H1 (cell line): ENCODE results near the gene TWF2. TPM values are rescaled to one million over a fixed set of nuclear protein-coding genes. Genes with fewer than 3 reads are reported as not detected.

Source experiments
- ASH2L ChIP-seq: fragments of 200-600, 300-600 bp; sonication (generic); IDR thresholded peaks from one replicate; pipeline ENCODE4 v1.7.1; 2017; ENCODE audit warnings: low read length
- BRCA1 ChIP-seq: IDR thresholded peaks from 2 replicates; pipeline ENCODE4 v1.6.1; 2012; ENCODE audit warnings: low read depth, low read length, improper control_type of control experiment
- CBX5 ChIP-seq: fragments of 300-800, 300-1000 bp; sonication (generic); IDR thresholded peaks from 2 replicates; pipeline ENCODE4 v1.7.1; 2016; ENCODE audit warnings: antibody characterized with exemption, low read length, low read depth
- CEBPB ChIP-seq: IDR thresholded peaks from 2 replicates; pipeline ENCODE4 v1.6.1; 2012; ENCODE audit warnings: low read depth, low read length
- CTCF ChIP-seq, 3 experiments: IDR thresholded peaks; 1 replicate in 2 of 3; 2 replicates in 1 of 3; pipeline versions ENCODE4 v1.5.1 to v1.6.1; 2011; ENCODE audit warnings: low read length in 3 of 3, mild to moderate bottlenecking in 3 of 3, inconsistent platforms in 2 of 3, low read depth in 1 of 3, moderate library complexity in 1 of 3; ENCODE audit not compliant: insufficient read depth in 1 of 3; ENCODE audit errors: control extremely low read depth in 1 of 3
- FOSL1 ChIP-seq: IDR thresholded peaks from 2 replicates; pipeline ENCODE4 v1.6.1; 2011; ENCODE audit warnings: mild to moderate bottlenecking, low read depth, low read length, moderate library complexity; ENCODE audit not compliant: insufficient read depth
- HDAC2 ChIP-seq, 2 experiments: fragments of 300-600 bp in 1 of 2; sonication (generic) in 1 of 2; IDR thresholded peaks; 2 replicates each; pipeline ENCODE4 v1.6.1; 2011 to 2012; ENCODE audit warnings: low read depth in 2 of 2, low read length in 2 of 2, mild to moderate bottlenecking in 2 of 2, moderate library complexity in 2 of 2, borderline replicate concordance in 1 of 2, inconsistent platforms in 1 of 2
- KDM1A ChIP-seq: fragments of 200-600, 300-600 bp; sonication (generic); IDR thresholded peaks from 2 replicates; pipeline ENCODE4 v1.7.1; 2016; ENCODE audit warnings: mild to moderate bottlenecking, low read length, borderline replicate concordance
- MAX ChIP-seq: IDR thresholded peaks from 2 replicates; pipeline ENCODE4 v1.6.1; 2012; ENCODE audit warnings: inconsistent platforms
- NANOG ChIP-seq: IDR thresholded peaks from 2 replicates; pipeline ENCODE4 v1.6.1; 2011; ENCODE audit warnings: low read length, low read depth, mild to moderate bottlenecking, inconsistent platforms; ENCODE audit not compliant: insufficient read depth, poor library complexity, severe bottlenecking
- RNF2 ChIP-seq: fragments of 200-900, 300-1000 bp; sonication (generic); IDR thresholded peaks from 2 replicates; pipeline ENCODE4 v1.7.1; 2016; ENCODE audit warnings: borderline replicate concordance, low read depth, mild to moderate bottlenecking, antibody characterized with exemption, low read length; ENCODE audit not compliant: poor library complexity, severe bottlenecking; ENCODE audit errors: missing control alignments
- SAP30 ChIP-seq: fragments of 300-600 bp; sonication (generic); IDR thresholded peaks from 2 replicates; pipeline ENCODE4 v1.7.1; 2012; ENCODE audit warnings: low read length, moderate library complexity, mild to moderate bottlenecking, inconsistent platforms; ENCODE audit not compliant: insufficient read depth, insufficient replicate concordance
- SIN3A ChIP-seq, 2 experiments: IDR thresholded peaks in 1 of 2; conservative IDR thresholded peaks in 1 of 2; 2 replicates each; pipeline ENCODE4 v1.6.1; 2011 to 2012; ENCODE audit warnings: low read length in 2 of 2, improper control_type of control experiment in 1 of 2, low read depth in 1 of 2, mild to moderate bottlenecking in 1 of 2
- SIX5 ChIP-seq: IDR thresholded peaks from 2 replicates; pipeline ENCODE4 v1.6.1; 2011; ENCODE audit warnings: mild to moderate bottlenecking, low read depth, low read length
- TBP ChIP-seq: IDR thresholded peaks from 2 replicates; pipeline ENCODE4 v1.6.1; 2011; ENCODE audit warnings: low read depth, low read length, improper control_type of control experiment
- TEAD4 ChIP-seq: IDR thresholded peaks from 2 replicates; pipeline ENCODE4 v1.6.1; 2012; ENCODE audit warnings: low read depth, low read length, inconsistent platforms, mixed read lengths
- ZNF274 ChIP-seq: IDR thresholded peaks from 2 replicates; pipeline ENCODE4 v1.7.0; 2012; ENCODE audit warnings: low read length, borderline replicate concordance; ENCODE audit errors: extremely low read depth
- polyA plus RNA-seq, 7 experiments: library from polyadenylated mRNA; depleted of rRNA in 3 of 7; stranded (reverse) in 5 of 7; unstranded in 2 of 7; fragments of >200 nt in 5 of 7; fragments of 200-250 nt in 2 of 7; gene quantifications; 1 replicate in 5 of 7; 2 replicates in 1 of 7; 4 replicates in 1 of 7; pipeline versions ENCODE4 v1.2.1 to v1.2.3, GENCODE V29; 2011 to 2013; ENCODE audit warnings: missing spikeins in 2 of 7, mixed read lengths in 2 of 7
- total RNA-seq: library from RNA; stranded (reverse); fragmentation: NEBNext Ultra II Directional; extraction: Animal tissue kit (Norgen Biotek cat#: 25700); gene quantifications from 2 replicates; pipeline ENCODE4 v1.2.1, GENCODE V29; 2021

Gene TWF2
- total and polyA plus RNA-seq, 2 of the 8 experiments (the other 6 are each of a cell fraction or from before 2014, with no cell fraction given): 65.2 to 90.4 TPM

- TF ChIP-seq TBP (no peak), BRCA1 (no peak), NANOG (no peak), CBX5 (no peak), MAX (peak; percentile 57), SIX5 (no peak), FOSL1 (no peak), KDM1A (no peak), TEAD4 (no peak), HDAC2 (IDR thresholded peaks at IDR 0.05; ENCODE audit: borderline replicate concordance in 1 of 2, low read depth in 2 of 2, low read length in 2 of 2) (peak in 1 of 2 experiments; percentile 32; a peak in 1 of 4 replicates), SIN3A (conservative IDR thresholded peaks at IDR 0.05 in 1 of 2, IDR thresholded peaks at IDR 0.05 in 1 of 2; ENCODE audit: low read depth in 1 of 2, low read length in 2 of 2) (peak; percentile 83 to 90; a peak in 3 of 4 replicates), CEBPB (no peak), ZNF274 (no peak), SAP30 (peak; percentile 75), CTCF (IDR thresholded peaks at IDR 0.05; ENCODE audit: control extremely low read depth in 1 of 3, insufficient read depth in 1 of 3, low read depth in 1 of 3, low read length in 3 of 3) (no peak), RNF2 (no peak), ASH2L (no peak)
Observed at GRCh38 chr3:52277071-52277964, 38.4 kb upstream of the TWF2 start (continued).
